IMR-90 (cell line): ENCODE measurements around the gene ATRNL1. TPM values are rescaled to one million over a fixed set of nuclear protein-coding genes. Genes with fewer than 3 reads are reported as not detected.
A peak's percentile ranks its signal among the peaks of the same experiment; 100 is the strongest.

Experiments
- ATAC-seq: fragments of 200-7000 bp; cut with Tn5 transposase; 2 replicates; pipeline ENCODE4 v1.9.1; 2020; ENCODE audit warnings: low read depth, mild to moderate bottlenecking, moderate library complexity
- BruUV-seq: library from RNA; stranded (reverse); fragments of 400-500 nt; replicated peaks from 2 replicates; lab custom pipeline; 2021; lab: Mats Ljungman, UMichigan
- CTCF ChIA-PET: fragments of 300-600 bp; formaldehyde crosslinking; extraction: SDS; loops from one replicate; lab custom pipeline; 2021; ENCODE audit warnings: antibody characterized with exemption; lab: Yijun Ruan, JAX
- POLR2A ChIA-PET: fragments of 300-600 bp; sonication (Branson Sonifier 250); formaldehyde crosslinking; loops from one replicate; lab custom pipeline; 2022; ENCODE audit warnings: antibody characterized with exemption; ENCODE audit not compliant: unreplicated experiment; lab: Charles Lee
- DNase-seq: peaks from one replicate; pipeline ENCODE4 v3.0.0; 2013
- H2AFZ ChIP-seq: replicated peaks from 2 replicates; pipeline ENCODE3; 2013; ENCODE audit warnings: low read length, mild to moderate bottlenecking; ENCODE audit not compliant: poor library complexity
- H2AK5ac ChIP-seq: 2 replicates; pipeline ENCODE4 v1.6.1; 2013; ENCODE audit warnings: low read depth, low read length, inconsistent platforms
- H2AK9ac ChIP-seq: replicated peaks from 2 replicates; pipeline ENCODE3; 2013; ENCODE audit warnings: mild to moderate bottlenecking, low read depth, low read length, moderate library complexity; ENCODE audit not compliant: poor library complexity
- H2BK120ac ChIP-seq: 2 replicates; pipeline ENCODE4 v1.6.1; 2013; ENCODE audit warnings: low read depth, low read length, inconsistent platforms
- H2BK15ac ChIP-seq: 3 replicates; pipeline ENCODE4 v1.6.1; 2013; ENCODE audit warnings: low read depth, low read length, inconsistent platforms
- H2BK20ac ChIP-seq: 2 replicates; pipeline ENCODE4 v1.6.1; 2013; ENCODE audit warnings: low read depth, mild to moderate bottlenecking, inconsistent platforms, low read length, moderate library complexity
- H2BK5ac ChIP-seq: 2 replicates; pipeline ENCODE4 v1.6.1; 2013; ENCODE audit warnings: mild to moderate bottlenecking, low read depth, low read length, inconsistent platforms; ENCODE audit not compliant: poor library complexity, severe bottlenecking
- H3K14ac ChIP-seq: replicated peaks from 2 replicates; pipeline ENCODE4 v1.6.1; 2013; ENCODE audit warnings: low read depth, low read length, inconsistent platforms
- H3K18ac ChIP-seq: 2 replicates; pipeline ENCODE4 v1.6.1; 2013; ENCODE audit warnings: low read depth, low read length, control low read depth
- H3K23ac ChIP-seq: 2 replicates; pipeline ENCODE4 v1.6.1; 2013; ENCODE audit warnings: low read depth, low read length, inconsistent platforms
- H3K27ac ChIP-seq: 2 replicates; pipeline ENCODE4 v1.5.1; 2013; ENCODE audit warnings: mild to moderate bottlenecking, control low read depth, low read length; ENCODE audit not compliant: insufficient read depth
- H3K27me3 ChIP-seq: 2 replicates; pipeline ENCODE4 v1.6.1; 2013; ENCODE audit warnings: low read length; ENCODE audit not compliant: control insufficient read depth, insufficient read depth
- H3K36me3 ChIP-seq: 2 replicates; pipeline ENCODE4 v1.6.1; 2013; ENCODE audit warnings: low read length, mixed read lengths; ENCODE audit not compliant: control insufficient read depth, insufficient read depth
- H3K4ac ChIP-seq: 2 replicates; pipeline ENCODE4 v1.6.1; 2013; ENCODE audit warnings: low read depth, low read length, inconsistent platforms
- H3K4me1 ChIP-seq: 2 replicates; pipeline ENCODE4 v1.6.1; 2013; ENCODE audit warnings: low read length, mixed read lengths; ENCODE audit not compliant: control insufficient read depth, insufficient read depth
- H3K4me2 ChIP-seq: 2 replicates; pipeline ENCODE4 v1.6.1; 2013; ENCODE audit warnings: low read depth, mild to moderate bottlenecking, control low read depth, low read length, moderate library complexity
- H3K4me3 ChIP-seq: 2 replicates; pipeline ENCODE4 v1.5.1; 2013; ENCODE audit warnings: low read depth, mild to moderate bottlenecking, control low read depth, low read length, moderate library complexity; ENCODE audit not compliant: insufficient read depth
- H3K56ac ChIP-seq: 2 replicates; pipeline ENCODE4 v1.6.1; 2013; ENCODE audit warnings: low read length, inconsistent platforms; ENCODE audit not compliant: insufficient read depth; ENCODE audit errors: extremely low read depth
- H3K79me1 ChIP-seq, 2 experiments: 2 replicates each; pipeline ENCODE4 v1.6.1; 2013; ENCODE audit warnings: low read length in 2 of 2, inconsistent platforms in 1 of 2, low read depth in 1 of 2
- H3K9ac ChIP-seq: 2 replicates; pipeline ENCODE4 v1.6.1; 2013; ENCODE audit warnings: low read depth, low read length, control low read depth
- H3K9me1 ChIP-seq: 2 replicates; pipeline ENCODE4 v1.6.1; 2013; ENCODE audit warnings: low read length, inconsistent platforms; ENCODE audit not compliant: insufficient read depth
- H3K9me3 ChIP-seq: 2 replicates; pipeline ENCODE4 v1.6.1; 2013; ENCODE audit warnings: low read length; ENCODE audit not compliant: control insufficient read depth, insufficient read depth
- H4K20me1 ChIP-seq: 2 replicates; pipeline ENCODE4 v1.6.1; 2013; ENCODE audit warnings: low read length, inconsistent platforms; ENCODE audit not compliant: insufficient read depth
- H4K5ac ChIP-seq: 2 replicates; pipeline ENCODE4 v1.6.1; 2013; ENCODE audit warnings: mild to moderate bottlenecking, low read depth, low read length, control low read depth
- H4K8ac ChIP-seq, 2 experiments: 2 replicates each; pipeline ENCODE4 v1.6.1; 2013; ENCODE audit warnings: low read depth in 2 of 2, low read length in 2 of 2, control low read depth in 1 of 2, inconsistent platforms in 1 of 2
- H4K91ac ChIP-seq: 2 replicates; pipeline ENCODE4 v1.6.1; 2013; ENCODE audit warnings: low read depth, low read length, inconsistent platforms; ENCODE audit not compliant: insufficient read depth
- BHLHE40 ChIP-seq: fragments of 150-350 bp; IDR thresholded peaks from 2 replicates; pipeline ENCODE4 v1.6.1; 2016; ENCODE audit warnings: mild to moderate bottlenecking, low read depth, low read length
- CEBPB ChIP-seq: IDR thresholded peaks from 2 replicates; pipeline ENCODE4 v1.6.1; 2012; ENCODE audit warnings: low read depth, low read length, improper control_type of control experiment
- CHD1 ChIP-seq: IDR thresholded peaks from 2 replicates; pipeline ENCODE4 v1.6.1; 2012; ENCODE audit warnings: low read depth, low read length, improper control_type of control experiment
- FOS ChIP-seq: fragments of 150-350 bp; IDR thresholded peaks from 2 replicates; pipeline ENCODE4 v1.6.1; 2016; ENCODE audit warnings: low read depth, low read length
- MAFK ChIP-seq: IDR thresholded peaks from 2 replicates; pipeline ENCODE4 v1.6.1; 2012; ENCODE audit warnings: low read depth, low read length, improper control_type of control experiment
- MAZ ChIP-seq: IDR thresholded peaks from 2 replicates; pipeline ENCODE4 v1.6.1; 2012; ENCODE audit warnings: low read depth, mild to moderate bottlenecking, low read length, improper control_type of control experiment, moderate library complexity, borderline replicate concordance
- MXI1 ChIP-seq: IDR thresholded peaks from 2 replicates; pipeline ENCODE4 v1.6.1; 2012; ENCODE audit warnings: low read depth, mild to moderate bottlenecking, low read length, moderate library complexity, borderline replicate concordance
- POLR2A ChIP-seq: IDR thresholded peaks from 2 replicates; pipeline ENCODE4 v1.6.1; 2012; ENCODE audit warnings: mild to moderate bottlenecking, low read depth, low read length
- RCOR1 ChIP-seq: IDR thresholded peaks from 2 replicates; pipeline ENCODE4 v1.6.1; 2012; ENCODE audit warnings: mild to moderate bottlenecking, low read length, improper control_type of control experiment; ENCODE audit not compliant: insufficient replicate concordance
- RFX5 ChIP-seq: IDR thresholded peaks from 2 replicates; pipeline ENCODE4 v1.8.0; 2012; ENCODE audit warnings: low read depth, mild to moderate bottlenecking, low read length, moderate library complexity
- SMC3 ChIP-seq: fragments of 150-350 bp; IDR thresholded peaks from 2 replicates; pipeline ENCODE4 v1.6.1; 2016; ENCODE audit warnings: low read depth, mild to moderate bottlenecking, antibody characterized with exemption, low read length, moderate library complexity
- WGBS, 2 experiments: methylation state at CpG; one replicate each; pipeline versions ENCODE4 v1.1.5 to v1.1.7; 2013; ENCODE audit warnings: missing lambda C conversion rate in 2 of 2; ENCODE audit not compliant: insufficient read length in 1 of 2; ENCODE audit errors: extremely low coverage in 2 of 2; 5-methylcytosine and 5-hydroxymethylcytosine counted together
- dilution Hi-C: fragments of 300-500 bp; cut with HindIII; formaldehyde crosslinking; loops from one replicate; pipeline ENCODE4 v1.14.3; 2018; ENCODE audit warnings: low sequenced_read_pairs; ENCODE audit not compliant: unreplicated experiment
- in situ Hi-C: fragments of 300-500 bp; cut with MboI; formaldehyde crosslinking; loops from 3 replicates; pipeline ENCODE4 v1.14.3; 2019; ENCODE audit warnings: low sequenced_read_pairs, inconsistent platforms, mixed read lengths
- intact Hi-C: fragments of 100-400 bp; cut with micrococcal nuclease; formaldehyde crosslinking; loops from 2 replicates; pipeline ENCODE4 v1.10.0; 2022
- polyA plus RNA-seq, 3 experiments: library from polyadenylated mRNA; depleted of rRNA; stranded (reverse); fragments of >200 nt; gene quantifications; 2 replicates each; pipeline ENCODE4 v1.2.3, GENCODE V29; 2012; ENCODE audit warnings: low replicate concordance in 1 of 3
- total RNA-seq: library from RNA; depleted of rRNA; stranded (reverse); fragments of >200 nt; gene quantifications from 2 replicates; pipeline ENCODE4 v1.2.3, GENCODE V29; 2012
- TF ChIP-seq, protein P1 (sequence below): fragments of 150-350 bp; IDR thresholded peaks from 2 replicates; pipeline ENCODE4 v1.6.1; 2016; ENCODE audit warnings: low read depth, mild to moderate bottlenecking, low read length, moderate library complexity, borderline replicate concordance
- TF ChIP-seq, protein P2 (sequence below): fragments of 150-350 bp; IDR thresholded peaks from 2 replicates; pipeline ENCODE4 v1.6.1; 2017; ENCODE audit warnings: mild to moderate bottlenecking, antibody characterized with exemption, low read length, low read depth

Gene ATRNL1
- total and polyA plus RNA-seq, 2 of the 4 experiments (the other 2 are of a cell fraction), result 0.18 to 0.19 TPM

DNA sequence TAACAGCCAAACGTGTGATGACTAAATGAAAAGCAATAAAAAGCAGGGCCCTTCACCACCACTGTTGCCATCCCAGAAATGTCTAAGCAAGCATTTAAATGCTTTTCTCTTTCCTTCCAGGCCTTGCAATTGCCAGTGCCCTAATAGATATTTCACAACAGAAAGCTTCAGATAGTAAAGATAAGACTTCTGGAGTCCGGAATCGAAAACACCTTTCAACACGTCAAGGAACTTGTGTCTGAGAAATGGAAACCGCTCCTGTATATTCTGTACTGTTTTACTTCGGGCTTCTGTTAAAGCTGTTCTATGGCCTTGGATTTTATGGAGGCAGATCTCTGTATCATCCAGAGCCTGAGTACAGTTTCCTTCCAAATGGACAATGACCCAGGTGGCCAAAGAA, 851.4 kb downstream of the ATRNL1 start:
- POLR2A ChIA-PET, result no interaction called here

More for the DNA sequence above, 851.4 kb downstream of the ATRNL1 start:
- Histone ChIP-seq H4K8ac (peak overlapping the region in 1 of 2 experiments; percentile 39; a peak in 3 of 4 replicates), H3K9ac (no peak overlapping the region), H3K23ac (no peak overlapping the region), H3K9me1 (peaks cover 7% of the 10 kb centered on the region), H4K91ac (peak overlapping the region; percentile 58), H2AFZ (no peak overlapping the region), H3K4ac (peak overlapping the region; percentile 64; the same call in 1 of the 2 replicates), H3K27me3 (no peaks in the 10 kb centered on the region), H2BK120ac (peak overlapping the region; percentile 85), H4K20me1 (no peaks in the 10 kb centered on the region), H3K56ac (peak overlapping the region; percentile 35; the same call in 1 of the 2 replicates), H3K36me3 (no peaks in the 10 kb centered on the region), H2BK15ac (peak overlapping the region; percentile 49; the same call in 1 of the 3 replicates), H2BK5ac (no peak overlapping the region), H3K4me2 (no peak overlapping the region), H3K18ac (peak overlapping the region; percentile 65; the same call in 1 of the 2 replicates), H3K4me1 (peaks cover 14% of the 10 kb centered on the region), H3K4me3 (no peak overlapping the region), H3K79me1 (no peaks in the 10 kb centered on the region), H4K5ac (no peak overlapping the region), H2AK9ac (no peak overlapping the region), H2BK20ac (peak overlapping the region; percentile 89), H3K14ac (0 out of 2 replicates have a peak overlapping the region, but pooled peaks have one; percentile 9), H3K27ac (no peak overlapping the region), H3K9me3 (no peaks in the 10 kb centered on the region), H2AK5ac (peak overlapping the region; percentile 20; the same call in 1 of the 2 replicates)
- no peak for DNase-seq
- CTCF ChIA-PET, result interaction anchor here (0.5 to 1.2 kb wide), 3 partner anchors 15 to 360 kb away, joined by 3 read pairs; no protein-coding TSS in a partner anchor
- in situ Hi-C loops (no loop called here), intact Hi-C loops (no loop called here), dilution Hi-C loops (no loop called here)
- WGBS, 2 experiments, result no CpG with 5 or more reads among the region's 6 CpGs
- ATAC-seq, result no peak
- TF ChIP-seq SMC3 (no peak), MAFK (no peak), MXI1 (no peak), POLR2A (no peak), MAZ (no peak), BHLHE40 (no peak), RFX5 (no peak), FOS (no peak), CHD1 (no peak), RCOR1 (no peak), CEBPB (no peak)
- TF ChIP-seq, protein P1, sequence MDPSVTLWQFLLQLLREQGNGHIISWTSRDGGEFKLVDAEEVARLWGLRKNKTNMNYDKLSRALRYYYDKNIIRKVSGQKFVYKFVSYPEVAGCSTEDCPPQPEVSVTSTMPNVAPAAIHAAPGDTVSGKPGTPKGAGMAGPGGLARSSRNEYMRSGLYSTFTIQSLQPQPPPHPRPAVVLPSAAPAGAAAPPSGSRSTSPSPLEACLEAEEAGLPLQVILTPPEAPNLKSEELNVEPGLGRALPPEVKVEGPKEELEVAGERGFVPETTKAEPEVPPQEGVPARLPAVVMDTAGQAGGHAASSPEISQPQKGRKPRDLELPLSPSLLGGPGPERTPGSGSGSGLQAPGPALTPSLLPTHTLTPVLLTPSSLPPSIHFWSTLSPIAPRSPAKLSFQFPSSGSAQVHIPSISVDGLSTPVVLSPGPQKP, result no peak
- TF ChIP-seq, protein P2, sequence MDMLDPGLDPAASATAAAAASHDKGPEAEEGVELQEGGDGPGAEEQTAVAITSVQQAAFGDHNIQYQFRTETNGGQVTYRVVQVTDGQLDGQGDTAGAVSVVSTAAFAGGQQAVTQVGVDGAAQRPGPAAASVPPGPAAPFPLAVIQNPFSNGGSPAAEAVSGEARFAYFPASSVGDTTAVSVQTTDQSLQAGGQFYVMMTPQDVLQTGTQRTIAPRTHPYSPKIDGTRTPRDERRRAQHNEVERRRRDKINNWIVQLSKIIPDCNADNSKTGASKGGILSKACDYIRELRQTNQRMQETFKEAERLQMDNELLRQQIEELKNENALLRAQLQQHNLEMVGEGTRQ, result no peak
- BruUV-seq, result no TSS peak
